Measurements from ENCODE around the gene NLRP6.

NLRP6 gene

GRCh38 chr11:330307-330693, 52.1 kb downstream of the NLRP6 start:
- H3K9me3 ChIP-seq (ENCODE audit: control insufficient read depth, insufficient read depth, low read length) = peaks cover 6% of the 10 kb centered on the region; the same call in 1 of the 2 replicates
- peaks cover 26% of the 10 kb centered on the region for H3F3A ChIP-seq (ENCODE audit: control insufficient read depth, insufficient read depth)
- H3K79me2 ChIP-seq (ENCODE audit: control insufficient read depth, low read length) = no peaks in the 10 kb centered on the region
- no peak overlapping the region for H3K4me2 ChIP-seq (ENCODE audit: low read length)
- H3K27me3 ChIP-seq (ENCODE audit: control insufficient read depth, low read length) = no peaks in the 10 kb centered on the region
- no peak overlapping the region for H3K4me3 ChIP-seq (ENCODE audit: low read length)
- no peaks in the 10 kb centered on the region for H4K20me1 ChIP-seq (ENCODE audit: control insufficient read depth, insufficient read depth, low read depth, low read length)
- H3K9me2 ChIP-seq (replicated peaks; ENCODE audit: control insufficient read depth, low read length) = no peaks in the 10 kb centered on the region
- H3K4me1 ChIP-seq (ENCODE audit: control insufficient read depth, low read length) = peaks cover 50% of the 10 kb centered on the region
- TF ChIP-seq CTCF (IDR thresholded peaks at IDR 0.05; ENCODE audit: low read depth, low read length, poor library complexity, severe bottlenecking) = no peak
- TF ChIP-seq EZH2phosphoT487 (IDR thresholded peaks at IDR 0.05; ENCODE audit: borderline replicate concordance, low read length) = no peak
- H3K27ac ChIP-seq (ENCODE audit: low read depth, low read length) = no peak overlapping the region
- no peaks in the 10 kb centered on the region for H3K36me3 ChIP-seq (ENCODE audit: control insufficient read depth, low read length)

GRCh38 chr11:330694-331357, 52.6 kb downstream of the NLRP6 start:
- H4K20me1 ChIP-seq (ENCODE audit: control insufficient read depth, insufficient read depth, low read depth, low read length) = no peaks in the 10 kb centered on the region
- no peak overlapping the region for H3K4me2 ChIP-seq (ENCODE audit: low read length)
- H3K79me2 ChIP-seq (ENCODE audit: control insufficient read depth, low read length) = no peaks in the 10 kb centered on the region
- TF ChIP-seq EZH2phosphoT487 (IDR thresholded peaks at IDR 0.05; ENCODE audit: borderline replicate concordance, low read length) = no peak
- TF ChIP-seq CTCF (IDR thresholded peaks at IDR 0.05; ENCODE audit: low read depth, low read length, poor library complexity, severe bottlenecking) = no peak
- no peaks in the 10 kb centered on the region for H3K27me3 ChIP-seq (ENCODE audit: control insufficient read depth, low read length)
- peaks cover 51% of the 10 kb centered on the region for H3K4me1 ChIP-seq (ENCODE audit: control insufficient read depth, low read length)
- no peak overlapping the region for H3K4me3 ChIP-seq (ENCODE audit: low read length)
- H3K36me3 ChIP-seq (ENCODE audit: control insufficient read depth, low read length) = no peaks in the 10 kb centered on the region
- no peaks in the 10 kb centered on the region for H3K9me2 ChIP-seq (replicated peaks; ENCODE audit: control insufficient read depth, low read length)
- peaks cover 26% of the 10 kb centered on the region for H3F3A ChIP-seq (ENCODE audit: control insufficient read depth, insufficient read depth)
- peaks cover 6% of the 10 kb centered on the region; the same call in 1 of the 2 replicates for H3K9me3 ChIP-seq (ENCODE audit: control insufficient read depth, insufficient read depth, low read length)
- no peak overlapping the region for H3K27ac ChIP-seq (ENCODE audit: low read depth, low read length)

GRCh38 chr11:331358-332060, 53.3 kb downstream of the NLRP6 start:
- Histone ChIP-seq H4K20me1 (ENCODE audit: control insufficient read depth, insufficient read depth, low read depth, low read length) (no peaks in the 10 kb centered on the region), H3K36me3 (ENCODE audit: control insufficient read depth, low read length) (no peaks in the 10 kb centered on the region), H3K4me2 (ENCODE audit: low read length) (no peak overlapping the region), H3K27ac (ENCODE audit: low read depth, low read length) (no peak overlapping the region), H3K79me2 (ENCODE audit: control insufficient read depth, low read length) (no peaks in the 10 kb centered on the region), H3K9me3 (ENCODE audit: control insufficient read depth, insufficient read depth, low read length) (peaks cover 6% of the 10 kb centered on the region; the same call in 1 of the 2 replicates), H3K4me1 (ENCODE audit: control insufficient read depth, low read length) (peaks cover 51% of the 10 kb centered on the region), H3K4me3 (ENCODE audit: low read length) (no peak overlapping the region), H3K27me3 (ENCODE audit: control insufficient read depth, low read length) (no peaks in the 10 kb centered on the region), H3F3A (ENCODE audit: control insufficient read depth, insufficient read depth) (peaks cover 26% of the 10 kb centered on the region), H3K9me2 (replicated peaks; ENCODE audit: control insufficient read depth, low read length) (no peaks in the 10 kb centered on the region)
- no peak for TF ChIP-seq EZH2phosphoT487 (IDR thresholded peaks at IDR 0.05; ENCODE audit: borderline replicate concordance, low read length)
- no peak for TF ChIP-seq CTCF (IDR thresholded peaks at IDR 0.05; ENCODE audit: low read depth, low read length, poor library complexity, severe bottlenecking)
